SK-N-SH treated with all-trans-retinoic acid at 6 μM for 48 hours (cell line): ENCODE results near the gene RRAGD.

Source experiments
- ATAC-seq: fragments of 200-7000 bp; cut with Tn5 transposase; 3 replicates; pipeline ENCODE4 v1.9.1; 2020; ENCODE audit warnings: mild to moderate bottlenecking, moderate library complexity
- ARNTL ChIP-seq: fragments of 450-650 bp; formaldehyde crosslinking; IDR thresholded peaks from 2 replicates; pipeline ENCODE4 v1.5.0; 2020; ENCODE audit warnings: low read depth, mild to moderate bottlenecking, moderate library complexity, borderline replicate concordance
- BACH2 ChIP-seq: fragments of 250-450 bp; sonication (Bioruptor Pico); IDR thresholded peaks from 2 replicates; pipeline ENCODE4 v1.9.0; 2021; ENCODE audit warnings: mild to moderate bottlenecking, borderline replicate concordance
- CSDC2 ChIP-seq: fragments of 250-450 bp; sonication (Bioruptor Pico); IDR thresholded peaks from 2 replicates; pipeline ENCODE4 v1.5.0; 2020; ENCODE audit warnings: mild to moderate bottlenecking, moderate library complexity
- ESRRG ChIP-seq: fragments of 250-450 bp; sonication (Bioruptor Pico); IDR thresholded peaks from 2 replicates; pipeline ENCODE4 v1.6.1; 2021; ENCODE audit warnings: mild to moderate bottlenecking
- ISL1 ChIP-seq: fragments of 250-450 bp; sonication (Bioruptor Pico); IDR thresholded peaks from 2 replicates; pipeline ENCODE4 v2.1.2; 2022; ENCODE audit warnings: mild to moderate bottlenecking, moderate library complexity
- OSR1 ChIP-seq: fragments of 250-450 bp; sonication (Bioruptor Pico); IDR thresholded peaks from 2 replicates; pipeline ENCODE4 v1.8.0; 2022; ENCODE audit warnings: moderate library complexity, mild to moderate bottlenecking, inconsistent platforms
- PPARA ChIP-seq: fragments of 250-450 bp; sonication (Bioruptor Pico); IDR thresholded peaks from 2 replicates; pipeline ENCODE4 v1.5.0; 2020; ENCODE audit warnings: mild to moderate bottlenecking, borderline replicate concordance
- RARB ChIP-seq: fragments of 250-450 bp; sonication (Bioruptor Pico); IDR thresholded peaks from 2 replicates; pipeline ENCODE4 v1.8.0; 2021; ENCODE audit warnings: mild to moderate bottlenecking, moderate library complexity
- SNAI2 ChIP-seq: fragments of 250-450 bp; sonication (Bioruptor Pico); IDR thresholded peaks from 2 replicates; pipeline ENCODE4 v1.5.0; 2020; ENCODE audit warnings: mild to moderate bottlenecking, moderate library complexity
- TCF4 ChIP-seq: fragments of 250-450 bp; sonication (Bioruptor Pico); IDR thresholded peaks from 2 replicates; pipeline ENCODE4 v1.8.0; 2021; ENCODE audit warnings: mild to moderate bottlenecking, moderate library complexity, borderline replicate concordance
- TOX ChIP-seq: fragments of 250-450 bp; sonication (Bioruptor Pico); IDR thresholded peaks from 2 replicates; pipeline ENCODE4 v1.8.0; 2021; ENCODE audit warnings: mild to moderate bottlenecking, moderate library complexity, borderline replicate concordance
- ZC3H10 ChIP-seq: fragments of 250-450 bp; sonication (Bioruptor Pico); IDR thresholded peaks from 2 replicates; pipeline ENCODE4 v1.5.1; 2021; ENCODE audit warnings: mild to moderate bottlenecking, moderate library complexity
- ZFP3 ChIP-seq: fragments of 250-450 bp; sonication (Bioruptor Pico); IDR thresholded peaks from 2 replicates; pipeline ENCODE4 v1.5.0; 2020; ENCODE audit warnings: mild to moderate bottlenecking, moderate library complexity
- ZNF565 ChIP-seq: fragments of 450-650 bp; formaldehyde crosslinking; conservative IDR thresholded peaks from 2 replicates; pipeline ENCODE4 v1.5.0; 2020; ENCODE audit warnings: low read depth, mild to moderate bottlenecking, moderate library complexity
- ZNF8 ChIP-seq: fragments of 450-650 bp; formaldehyde crosslinking; IDR thresholded peaks from 2 replicates; pipeline ENCODE4 v1.5.0; 2020; ENCODE audit warnings: mild to moderate bottlenecking, moderate library complexity
- TF ChIP-seq, protein P1 (sequence below): fragments of 250-450 bp; sonication (Bioruptor Pico); IDR thresholded peaks from 2 replicates; pipeline ENCODE4 v1.5.0; 2020; ENCODE audit warnings: mild to moderate bottlenecking, moderate library complexity
- TF ChIP-seq, protein P2 (sequence below): fragments of 250-450 bp; sonication (Bioruptor Pico); IDR thresholded peaks from 2 replicates; pipeline ENCODE4 v1.8.0; 2021; ENCODE audit warnings: low read depth, mild to moderate bottlenecking, moderate library complexity, borderline replicate concordance
- TF ChIP-seq, protein P3 (sequence below): fragments of 250-450 bp; sonication (Bioruptor Pico); IDR thresholded peaks from 2 replicates; pipeline ENCODE4 v1.5.1; 2020; ENCODE audit warnings: low read depth, mild to moderate bottlenecking, moderate library complexity
- TF ChIP-seq, protein P4 (sequence below): fragments of 250-450 bp; sonication (Bioruptor Pico); IDR thresholded peaks from 2 replicates; pipeline ENCODE4 v1.5.1; 2021; ENCODE audit warnings: mild to moderate bottlenecking, moderate library complexity

The RRAGD gene

DNA sequence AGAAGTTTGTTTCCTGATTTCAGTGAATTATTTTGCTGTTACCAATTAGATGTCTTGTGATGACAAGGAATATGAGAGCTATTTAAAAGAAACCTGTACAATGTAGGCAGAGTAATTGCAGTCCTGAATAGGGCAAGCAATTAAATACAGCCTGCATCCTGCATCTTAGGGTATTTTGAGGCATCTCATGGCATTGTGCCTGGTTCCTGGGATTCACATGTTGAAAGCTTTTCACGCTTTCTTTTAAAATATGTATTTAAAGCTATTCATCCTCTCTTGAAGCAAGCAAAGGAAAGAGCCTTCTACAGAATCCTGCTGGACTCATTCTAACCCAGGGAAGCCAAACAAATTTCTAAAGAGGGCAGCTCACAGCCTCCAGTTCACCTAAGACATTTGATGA, 4.7 kb upstream of the RRAGD start (continued):
- TF ChIP-seq, protein P1, sequence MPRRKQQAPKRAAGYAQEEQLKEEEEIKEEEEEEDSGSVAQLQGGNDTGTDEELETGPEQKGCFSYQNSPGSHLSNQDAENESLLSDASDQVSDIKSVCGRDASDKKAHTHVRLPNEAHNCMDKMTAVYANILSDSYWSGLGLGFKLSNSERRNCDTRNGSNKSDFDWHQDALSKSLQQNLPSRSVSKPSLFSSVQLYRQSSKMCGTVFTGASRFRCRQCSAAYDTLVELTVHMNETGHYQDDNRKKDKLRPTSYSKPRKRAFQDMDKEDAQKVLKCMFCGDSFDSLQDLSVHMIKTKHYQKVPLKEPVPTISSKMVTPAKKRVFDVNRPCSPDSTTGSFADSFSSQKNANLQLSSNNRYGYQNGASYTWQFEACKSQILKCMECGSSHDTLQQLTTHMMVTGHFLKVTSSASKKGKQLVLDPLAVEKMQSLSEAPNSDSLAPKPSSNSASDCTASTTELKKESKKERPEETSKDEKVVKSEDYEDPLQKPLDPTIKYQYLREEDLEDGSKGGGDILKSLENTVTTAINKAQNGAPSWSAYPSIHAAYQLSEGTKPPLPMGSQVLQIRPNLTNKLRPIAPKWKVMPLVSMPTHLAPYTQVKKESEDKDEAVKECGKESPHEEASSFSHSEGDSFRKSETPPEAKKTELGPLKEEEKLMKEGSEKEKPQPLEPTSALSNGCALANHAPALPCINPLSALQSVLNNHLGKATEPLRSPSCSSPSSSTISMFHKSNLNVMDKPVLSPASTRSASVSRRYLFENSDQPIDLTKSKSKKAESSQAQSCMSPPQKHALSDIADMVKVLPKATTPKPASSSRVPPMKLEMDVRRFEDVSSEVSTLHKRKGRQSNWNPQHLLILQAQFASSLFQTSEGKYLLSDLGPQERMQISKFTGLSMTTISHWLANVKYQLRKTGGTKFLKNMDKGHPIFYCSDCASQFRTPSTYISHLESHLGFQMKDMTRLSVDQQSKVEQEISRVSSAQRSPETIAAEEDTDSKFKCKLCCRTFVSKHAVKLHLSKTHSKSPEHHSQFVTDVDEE (CRISPR knock-in tag) = no peak
- TF ChIP-seq, all 23 proteins: peak for 0

DNA sequence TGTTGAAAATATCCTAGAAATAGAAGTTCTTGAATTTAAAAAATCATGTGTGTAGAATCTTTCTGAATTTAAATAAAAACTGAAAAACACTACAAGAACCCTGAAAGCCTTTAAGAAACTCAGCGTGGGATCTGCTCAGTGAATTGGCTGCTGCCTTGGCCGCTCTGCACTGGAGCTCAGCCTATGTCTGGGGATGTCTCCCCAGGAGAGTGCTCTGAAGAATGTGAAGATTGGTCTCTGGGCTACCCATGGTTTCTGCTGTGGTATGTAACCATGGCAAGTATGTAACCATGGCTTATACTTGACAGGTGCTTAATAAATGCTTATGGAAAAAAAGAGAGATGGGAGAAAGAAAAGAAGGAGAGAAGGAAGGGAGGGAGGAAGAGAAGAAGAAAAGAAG, 3.1 kb upstream of the RRAGD start:
- ATAC-seq = no peak
- TF ChIP-seq ZNF8 (no peak), ZC3H10 (no peak), RARB (CRISPR knock-in tag) (no peak), ISL1 (no peak), PPARA (CRISPR knock-in tag) (no peak), TOX (CRISPR knock-in tag) (no peak)
- TF ChIP-seq, protein P2, sequence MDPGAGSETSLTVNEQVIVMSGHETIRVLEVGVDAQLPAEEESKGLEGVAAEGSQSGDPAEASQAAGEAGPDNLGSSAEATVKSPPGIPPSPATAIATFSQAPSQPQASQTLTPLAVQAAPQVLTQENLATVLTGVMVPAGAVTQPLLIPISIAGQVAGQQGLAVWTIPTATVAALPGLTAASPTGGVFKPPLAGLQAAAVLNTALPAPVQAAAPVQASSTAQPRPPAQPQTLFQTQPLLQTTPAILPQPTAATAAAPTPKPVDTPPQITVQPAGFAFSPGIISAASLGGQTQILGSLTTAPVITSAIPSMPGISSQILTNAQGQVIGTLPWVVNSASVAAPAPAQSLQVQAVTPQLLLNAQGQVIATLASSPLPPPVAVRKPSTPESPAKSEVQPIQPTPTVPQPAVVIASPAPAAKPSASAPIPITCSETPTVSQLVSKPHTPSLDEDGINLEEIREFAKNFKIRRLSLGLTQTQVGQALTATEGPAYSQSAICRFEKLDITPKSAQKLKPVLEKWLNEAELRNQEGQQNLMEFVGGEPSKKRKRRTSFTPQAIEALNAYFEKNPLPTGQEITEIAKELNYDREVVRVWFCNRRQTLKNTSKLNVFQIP (CRISPR knock-in tag) = no peak
- TF ChIP-seq, protein P1 (CRISPR knock-in tag) = no peak

DNA sequence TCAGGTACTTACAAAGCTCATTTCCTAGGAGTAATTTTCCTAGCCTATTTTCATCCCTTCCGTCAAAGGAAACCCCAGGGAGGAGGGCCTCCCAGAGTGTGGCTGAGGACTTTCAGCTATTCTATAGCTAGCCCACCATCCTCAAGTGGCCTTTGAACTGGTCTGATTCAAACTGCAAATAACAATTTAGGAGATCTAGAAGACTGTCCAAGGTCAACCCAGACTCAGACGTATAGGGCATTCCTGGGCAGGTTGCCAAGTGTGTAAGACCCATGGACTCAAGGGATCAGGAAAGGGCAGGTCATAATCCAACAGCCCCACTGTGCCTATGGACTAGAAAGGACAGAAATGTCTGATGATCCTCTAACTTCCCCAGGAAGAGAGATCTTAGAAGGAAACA, 2.1 kb upstream of the RRAGD start:
- no peak for TF ChIP-seq TCF4 (CRISPR knock-in tag)
- TF ChIP-seq ZFP3 = no peak
- TF ChIP-seq ARNTL (CRISPR knock-in tag) = no peak
- TF ChIP-seq, protein P3, sequence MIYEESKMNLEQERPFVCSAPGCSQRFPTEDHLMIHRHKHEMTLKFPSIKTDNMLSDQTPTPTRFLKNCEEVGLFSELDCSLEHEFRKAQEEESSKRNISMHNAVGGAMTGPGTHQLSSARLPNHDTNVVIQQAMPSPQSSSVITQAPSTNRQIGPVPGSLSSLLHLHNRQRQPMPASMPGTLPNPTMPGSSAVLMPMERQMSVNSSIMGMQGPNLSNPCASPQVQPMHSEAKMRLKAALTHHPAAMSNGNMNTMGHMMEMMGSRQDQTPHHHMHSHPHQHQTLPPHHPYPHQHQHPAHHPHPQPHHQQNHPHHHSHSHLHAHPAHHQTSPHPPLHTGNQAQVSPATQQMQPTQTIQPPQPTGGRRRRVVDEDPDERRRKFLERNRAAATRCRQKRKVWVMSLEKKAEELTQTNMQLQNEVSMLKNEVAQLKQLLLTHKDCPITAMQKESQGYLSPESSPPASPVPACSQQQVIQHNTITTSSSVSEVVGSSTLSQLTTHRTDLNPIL (CRISPR knock-in tag) = no peak
- no peak for TF ChIP-seq SNAI2 (CRISPR knock-in tag)
- no peak for TF ChIP-seq PPARA (CRISPR knock-in tag)
- no peak for TF ChIP-seq OSR1 (CRISPR knock-in tag)
- no peak for TF ChIP-seq ZNF565 (CRISPR knock-in tag)
- no peak for TF ChIP-seq CSDC2 (CRISPR knock-in tag)
- no peak for TF ChIP-seq BACH2 (CRISPR knock-in tag)
- TF ChIP-seq, protein P2 (CRISPR knock-in tag) = no peak
- TF ChIP-seq ZNF8 = no peak
- TF ChIP-seq, protein P4, sequence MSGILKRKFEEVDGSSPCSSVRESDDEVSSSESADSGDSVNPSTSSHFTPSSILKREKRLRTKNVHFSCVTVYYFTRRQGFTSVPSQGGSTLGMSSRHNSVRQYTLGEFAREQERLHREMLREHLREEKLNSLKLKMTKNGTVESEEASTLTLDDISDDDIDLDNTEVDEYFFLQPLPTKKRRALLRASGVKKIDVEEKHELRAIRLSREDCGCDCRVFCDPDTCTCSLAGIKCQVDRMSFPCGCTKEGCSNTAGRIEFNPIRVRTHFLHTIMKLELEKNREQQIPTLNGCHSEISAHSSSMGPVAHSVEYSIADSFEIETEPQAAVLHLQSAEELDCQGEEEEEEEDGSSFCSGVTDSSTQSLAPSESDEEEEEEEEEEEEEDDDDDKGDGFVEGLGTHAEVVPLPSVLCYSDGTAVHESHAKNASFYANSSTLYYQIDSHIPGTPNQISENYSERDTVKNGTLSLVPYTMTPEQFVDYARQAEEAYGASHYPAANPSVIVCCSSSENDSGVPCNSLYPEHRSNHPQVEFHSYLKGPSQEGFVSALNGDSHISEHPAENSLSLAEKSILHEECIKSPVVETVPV (CRISPR knock-in tag) = no peak
- no peak for TF ChIP-seq ESRRG (CRISPR knock-in tag)
- TF ChIP-seq ISL1 = no peak
- TF ChIP-seq RARB (CRISPR knock-in tag) = no peak
- TF ChIP-seq, all 23 proteins: peak for 0
- ATAC-seq = no peak
